ENCODE measurements around the gene PRRX2. TPM values are rescaled to one million over a fixed set of nuclear protein-coding genes. Genes with fewer than 3 reads are reported as not detected.

PRRX2 gene
- total and polyA plus RNA-seq, 9 of the 15 experiments (the other 6 are each of a cell fraction or from before 2014, with no cell fraction given): 0.21 TPM; not detected in 8

- TF ChIP-seq ZNF398 (CRISPR knock-in tag; IDR thresholded peaks at IDR 0.05): no peak
- no peak for TF ChIP-seq ZFP36 (IDR thresholded peaks at IDR 0.05; ENCODE audit: low read depth, low read length, partially characterized antibody)
- TF ChIP-seq SUPT5H (IDR thresholded peaks at IDR 0.05): no peak; the same call in none of the 2 replicates
- TF ChIP-seq POLR2AphosphoS5 (IDR thresholded peaks at IDR 0.05; ENCODE audit: control insufficient read depth, insufficient read depth, low read depth, low read length): peak; percentile 48; the same call in 1 of the 2 replicates
- TF ChIP-seq KAT7 (CRISPR knock-in tag; IDR thresholded peaks at IDR 0.05; ENCODE audit: borderline replicate concordance): peak; percentile 92; the same call in 1 of the 2 replicates
- no peak for TF ChIP-seq MED1 (CRISPR knock-in tag; IDR thresholded peaks at IDR 0.05; ENCODE audit: borderline replicate concordance)
- TF ChIP-seq SNAPC5 (CRISPR knock-in tag; IDR thresholded peaks at IDR 0.05): no peak
- TF ChIP-seq TRIM25 (IDR thresholded peaks at IDR 0.05; ENCODE audit: borderline replicate concordance): no peak
- TF ChIP-seq FOXP1 (CRISPR knock-in tag; IDR thresholded peaks at IDR 0.05): peak; percentile 98
- peak; percentile 26; the same call in 1 of the 2 replicates for TF ChIP-seq CBFA2T3 (IDR thresholded peaks at IDR 0.05)
- TF ChIP-seq EZH2 (IDR thresholded peaks at IDR 0.05; ENCODE audit: borderline replicate concordance, low read depth, low read length): no peak
- no peak for TF ChIP-seq E4F1 (CRISPR knock-in tag; IDR thresholded peaks at IDR 0.05; ENCODE audit: borderline replicate concordance)
- TF ChIP-seq ZBTB49 (CRISPR knock-in tag; IDR thresholded peaks at IDR 0.05; ENCODE audit: borderline replicate concordance): peak; percentile 66; the same call in 1 of the 2 replicates
- TF ChIP-seq ZFP91 (CRISPR knock-in tag; IDR thresholded peaks at IDR 0.05): peak; percentile 72; the same call in 1 of the 2 replicates
- TF ChIP-seq MIER1 (IDR thresholded peaks at IDR 0.05; ENCODE audit: low read depth): no peak
- no peak for TF ChIP-seq ZNF57 (CRISPR knock-in tag; IDR thresholded peaks at IDR 0.05)
These were observed 23.5 kb upstream of the PRRX2 start, which contains the start of gene ASB6 (continued) for GRCh38 chr9:129641750-129642585.

Data from K562 (cell line).